ENCODE results near the gene UROD. TPM values are rescaled to one million over a fixed set of nuclear protein-coding genes. Genes with fewer than 3 reads are reported as not detected.

UROD gene
- total RNA-seq, 1 experiment from 2014 or later = 92.2 TPM

GRCh38 chr1:44962729-44963128 is 49.3 kb upstream of the UROD start:
- no CpG with 5 or more reads among the region's 3 CpGs for WGBS (ENCODE audit: extremely low coverage, insufficient read length, low lambda C conversion rate)

More at GRCh38 chr1:44962729-44963128, 49.3 kb upstream of the UROD start:
- H4K5ac ChIP-seq (ENCODE audit: insufficient read length, low read depth, low read length) = no peak overlapping the region
- no peak overlapping the region for H2AK5ac ChIP-seq (ENCODE audit: insufficient read length, low read length)
- H2BK120ac ChIP-seq (ENCODE audit: low read depth, low read length, poor library complexity, severe bottlenecking) = no peak overlapping the region
- Mint-ChIP-seq H3K4me1 (no peaks in the 10 kb centered on the region), H3K9me3 (no peaks in the 10 kb centered on the region), H3K27me3 (ENCODE audit: low read depth) (no peaks in the 10 kb centered on the region), H3K36me3 (ENCODE audit: insufficient read depth in 1 of 3, low read depth in 3 of 3) (no peaks in the 10 kb centered on the region; a peak in 1 of 7 replicates), H3K27ac (no peak overlapping the region), H3K4me3 (no peak overlapping the region)
- no peak overlapping the region for H3K23ac ChIP-seq (ENCODE audit: insufficient read length, low read depth, low read length)
- H3K4ac ChIP-seq (ENCODE audit: low read depth, low read length) = no peak overlapping the region
- no peak overlapping the region for H2BK5ac ChIP-seq (ENCODE audit: insufficient read length, low read length)
- no peaks in the 10 kb centered on the region for H3K79me1 ChIP-seq (ENCODE audit: insufficient read depth, low read depth, low read length, poor library complexity, severe bottlenecking)
- no peak overlapping the region for H3K14ac ChIP-seq (ENCODE audit: insufficient read depth, low read length)
- TF ChIP-seq CTCF (conservative IDR thresholded peaks at IDR 0.05) = no peak
- no peak overlapping the region for H2BK20ac ChIP-seq (ENCODE audit: low read depth, low read length, poor library complexity, severe bottlenecking)
- no peak overlapping the region for H2BK15ac ChIP-seq (ENCODE audit: low read depth, low read length)
- no peak overlapping the region for H3K27ac ChIP-seq (ENCODE audit: insufficient read length, low read depth, low read length)
- DNase-seq = no peak
- no peaks in the 10 kb centered on the region for H3K9me3 ChIP-seq (ENCODE audit: control insufficient read depth, low read depth, low read length)
- no peak overlapping the region for H3K18ac ChIP-seq (ENCODE audit: insufficient read length, low read depth, low read length)
- H4K91ac ChIP-seq (ENCODE audit: insufficient read length, low read depth, low read length) = no peak overlapping the region
- H4K8ac ChIP-seq (replicated peaks; ENCODE audit: insufficient read length, low read depth, low read length) = no peak overlapping the region
- no peak overlapping the region for H2BK12ac ChIP-seq (ENCODE audit: insufficient read length, low read depth, low read length)
- no peak overlapping the region for H3K56ac ChIP-seq (ENCODE audit: insufficient read length, low read depth, low read length)
- H3K9ac ChIP-seq (ENCODE audit: extremely low read depth, insufficient read length, low read length) = no peak overlapping the region
- no peaks in the 10 kb centered on the region for H4K20me1 ChIP-seq (ENCODE audit: control insufficient read depth, insufficient read depth, insufficient read length)
- no peak overlapping the region for H3T11ph ChIP-seq (ENCODE audit: low read length)
- H3K27me3 ChIP-seq (ENCODE audit: insufficient read depth, low read length) = no peaks in the 10 kb centered on the region
- no peaks in the 10 kb centered on the region for H3K79me2 ChIP-seq (ENCODE audit: insufficient read depth, low read length)
- H3K4me1 ChIP-seq (ENCODE audit: insufficient read depth, low read length) = no peaks in the 10 kb centered on the region
- H3K23me2 ChIP-seq (ENCODE audit: insufficient read length, low read depth, low read length, poor library complexity, severe bottlenecking) = no peaks in the 10 kb centered on the region
- H3K4me2 ChIP-seq (ENCODE audit: insufficient read depth, insufficient read length, low read length) = no peak overlapping the region
- H2AFZ ChIP-seq (ENCODE audit: low read length) = no peak overlapping the region

Data from H9 (cell line).